Measurements from ENCODE around the gene GGA3.

GRCh38 chr17:75246404-75246803, 15.0 kb downstream of the GGA3 start:
- no peak for TF ChIP-seq CTCF (IDR thresholded peaks at IDR 0.05 in 8 of 11, conservative IDR thresholded peaks at IDR 0.05 in 3 of 11)
- TF ChIP-seq POLR2AphosphoS5 (IDR thresholded peaks at IDR 0.05) = no peak
- no peak for TF ChIP-seq POLR2A (IDR thresholded peaks at IDR 0.05)
